Measurements from ENCODE around the gene CABP7. TPM values are rescaled to one million over a fixed set of nuclear protein-coding genes. Genes with fewer than 3 reads are reported as not detected.

CABP7 gene
- total RNA-seq, 2 experiments from 2014 or later = not detected

DNA sequence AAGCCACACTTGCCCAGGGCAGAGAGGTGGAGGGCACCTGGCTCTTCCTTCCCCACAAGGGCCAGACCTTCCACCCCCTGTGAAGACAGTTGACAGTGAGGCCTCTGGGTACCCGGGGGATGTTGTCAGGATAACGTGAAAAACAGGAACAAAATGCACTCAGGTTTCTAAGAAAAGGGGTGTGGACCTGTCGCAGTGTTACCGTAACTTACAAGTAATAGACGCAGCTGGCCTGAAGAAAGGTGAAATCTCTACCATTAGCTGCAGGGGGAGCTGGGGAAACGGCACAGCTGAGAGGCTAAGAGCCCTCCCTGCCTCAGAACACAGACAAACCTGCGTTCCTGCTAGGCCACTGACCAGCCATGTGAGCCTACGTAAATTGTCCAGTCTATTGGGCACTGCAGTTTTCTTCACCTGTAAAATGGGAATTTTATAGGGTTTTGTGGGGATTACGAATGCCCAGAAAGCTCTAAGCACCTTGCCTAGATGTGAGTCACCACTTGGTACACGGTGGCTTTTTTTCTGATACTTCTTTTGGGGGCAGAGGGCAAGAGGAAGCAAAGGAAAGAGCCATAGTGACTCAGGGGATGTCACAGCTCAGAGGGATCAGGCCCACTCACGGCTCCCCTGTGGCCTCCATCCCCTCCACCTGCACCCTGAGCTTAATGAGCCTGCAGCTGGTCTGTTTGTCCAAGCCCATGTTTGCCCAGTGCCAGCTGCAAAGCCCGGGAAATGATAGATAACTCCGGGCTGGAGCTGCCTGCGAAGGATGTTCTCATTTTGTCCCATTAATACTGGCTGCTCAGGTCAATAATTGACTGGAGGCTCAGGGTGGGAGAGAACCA, 18.4 kb upstream of the CABP7 start:
- POLR2A ChIA-PET = no interaction called here
- CTCF ChIA-PET = interaction anchor here (1.2 kb wide), 1 partner anchor 16 kb away, joined by 3 read pairs; no protein-coding TSS in a partner anchor

DNA sequence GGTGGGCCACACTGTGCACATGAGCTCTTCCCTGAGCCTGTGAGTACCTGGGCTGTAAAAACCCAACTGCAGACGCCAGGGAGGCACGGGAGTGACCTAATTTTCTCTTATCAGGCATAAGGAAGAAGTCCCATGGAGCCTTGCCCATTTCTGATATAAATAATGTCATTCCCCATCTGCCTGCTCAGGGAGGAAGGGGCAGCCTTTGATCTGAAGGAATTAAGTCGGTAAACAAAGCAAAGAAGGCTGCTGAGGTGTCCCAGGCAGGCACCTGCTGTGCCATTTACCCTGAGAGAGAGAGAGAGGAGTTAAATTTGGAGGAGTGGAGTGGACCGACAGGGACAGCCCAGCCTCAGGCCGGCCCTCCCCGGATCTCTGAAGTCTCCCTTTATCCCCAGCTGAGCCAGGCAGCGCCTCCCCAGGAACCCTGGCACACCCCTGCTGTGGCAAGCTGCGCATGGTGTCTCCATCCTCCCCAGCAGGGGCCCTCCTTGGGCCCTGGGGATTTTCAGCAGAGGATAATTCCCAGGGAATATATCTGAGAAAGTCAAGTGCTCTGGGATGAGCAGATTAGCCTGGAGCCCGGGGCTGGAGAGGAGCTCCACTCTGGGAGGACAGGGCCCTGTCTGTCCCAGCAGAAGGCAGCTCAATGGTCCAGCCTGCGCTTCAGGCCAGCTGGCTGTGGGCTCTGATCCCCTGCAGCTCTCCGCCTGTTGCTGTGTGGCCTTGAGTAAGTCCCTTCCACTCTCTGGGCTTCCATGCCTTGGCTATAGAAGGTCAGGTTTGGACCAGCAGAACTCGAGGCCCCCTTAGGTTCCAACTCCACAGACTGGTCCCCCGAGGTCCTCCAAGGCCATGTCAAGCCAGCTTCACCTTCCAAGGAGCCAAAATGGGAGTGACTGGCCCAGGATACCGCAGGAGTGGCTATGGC, 17.5 kb upstream of the CABP7 start:
- CTCF ChIA-PET = interaction anchor here (1.2 kb wide), 1 partner anchor 17 kb away, joined by 3 read pairs; no protein-coding TSS in a partner anchor

DNA sequence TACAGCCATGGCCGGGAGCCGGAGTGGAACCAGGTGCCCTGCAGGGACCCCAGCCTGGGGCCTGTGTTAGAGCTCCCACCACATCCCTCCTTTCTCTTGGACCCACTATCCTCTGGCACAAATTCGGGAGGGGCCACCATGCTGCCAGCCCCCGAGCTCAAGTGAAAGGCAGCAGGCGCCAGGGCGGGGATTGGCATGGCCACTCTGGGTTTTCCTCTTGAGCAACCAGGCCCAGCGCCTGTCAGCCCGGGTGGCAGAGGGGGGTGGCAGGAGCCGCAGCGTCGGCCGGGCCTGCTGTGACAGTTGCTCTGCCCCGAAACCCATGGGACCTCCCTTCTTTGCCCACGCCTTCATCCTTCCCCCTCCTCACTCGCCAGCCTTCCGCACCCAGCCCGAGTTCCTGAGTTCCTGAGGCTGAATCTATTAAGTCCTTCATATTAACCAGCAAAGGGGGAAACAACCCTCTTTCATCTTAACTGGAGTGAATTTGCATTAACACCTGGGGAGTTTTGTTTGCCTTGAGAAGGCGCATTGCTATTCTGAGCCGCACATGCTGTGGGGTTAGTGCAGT, 16.8 kb upstream of the CABP7 start:
- POLR2A ChIA-PET = no interaction called here
- CTCF ChIA-PET = interaction anchor here (1.2 kb wide), 1 partner anchor 18 kb away, joined by 3 read pairs; no protein-coding TSS in a partner anchor

More for the DNA sequence above, 17.5 kb upstream of the CABP7 start:
- POLR2A ChIA-PET = no interaction called here

DNA sequence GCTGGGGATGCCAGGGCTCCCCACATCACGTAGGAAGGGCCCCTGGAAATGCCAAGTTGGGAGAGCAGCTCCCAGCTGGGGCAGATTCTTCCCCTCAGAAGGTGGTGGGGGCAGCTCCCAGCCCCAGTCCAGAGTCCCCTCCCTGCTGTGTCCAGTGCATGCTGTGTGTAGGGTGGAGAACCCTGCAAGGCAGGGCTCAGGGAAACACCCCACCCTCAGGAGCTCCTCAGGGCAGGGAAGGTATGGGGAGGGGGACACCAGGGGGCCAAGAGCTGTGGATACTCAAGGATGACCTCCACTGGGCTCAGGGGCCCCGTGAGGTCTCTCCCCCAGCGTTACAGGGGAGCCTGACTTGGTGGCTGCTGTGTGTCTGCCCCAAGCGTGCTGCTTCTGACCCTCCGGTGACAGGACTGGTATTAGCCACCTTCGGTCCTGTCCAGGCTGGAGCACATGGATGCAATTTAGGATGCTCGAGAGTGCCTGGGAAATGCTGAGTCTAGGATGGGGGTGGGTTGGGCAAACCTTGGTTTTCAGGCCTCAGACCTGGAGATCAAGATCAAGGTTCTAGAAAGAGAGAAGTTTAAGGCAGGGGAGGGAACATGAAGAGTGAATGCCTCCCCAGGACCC, 16.1 kb upstream of the CABP7 start:
- CTCF ChIA-PET = no interaction called here
- POLR2A ChIA-PET = no interaction called here

DNA sequence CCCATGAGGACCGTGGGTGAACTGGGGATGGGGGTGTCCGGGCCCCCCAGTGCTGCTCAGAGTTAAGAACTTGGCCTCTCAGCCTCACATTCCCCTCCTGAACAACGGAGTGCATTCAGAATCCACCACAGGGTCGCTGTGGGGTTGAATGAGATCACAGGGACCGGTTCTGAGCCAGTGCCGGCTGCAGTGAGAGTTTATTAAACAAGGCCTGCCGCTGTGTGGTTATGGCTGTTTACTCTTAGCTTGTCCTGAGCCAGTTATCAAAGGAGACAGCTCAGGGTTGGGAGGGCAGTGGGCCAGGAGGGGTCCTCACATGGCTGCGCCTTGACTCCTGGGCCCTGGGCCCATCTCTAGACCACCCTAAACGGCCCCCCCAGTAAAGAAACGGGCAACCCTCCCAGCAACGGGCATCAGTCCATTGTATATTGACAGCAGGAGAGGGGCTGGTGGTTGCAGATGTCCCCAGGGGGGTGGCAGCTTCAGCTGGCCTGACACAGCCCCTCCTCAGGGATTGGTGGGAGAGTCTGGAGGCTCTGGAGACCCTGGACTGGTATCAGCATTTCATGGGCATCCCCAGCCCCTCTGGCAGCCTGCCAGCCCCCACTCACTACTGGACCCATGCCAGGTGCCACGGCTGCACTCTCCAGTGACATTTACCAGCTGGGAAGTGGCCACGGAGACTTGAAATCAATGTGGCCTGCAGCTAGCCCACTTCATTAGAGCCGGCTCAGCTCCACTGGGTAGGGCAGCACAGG, 15.1 kb upstream of the CABP7 start:
- ChIA-PET POLR2A (interaction anchor here (0.6 kb wide), 1 partner anchor 8 kb away, joined by 8 read pairs; no protein-coding TSS in a partner anchor), CTCF (no interaction called here)

DNA sequence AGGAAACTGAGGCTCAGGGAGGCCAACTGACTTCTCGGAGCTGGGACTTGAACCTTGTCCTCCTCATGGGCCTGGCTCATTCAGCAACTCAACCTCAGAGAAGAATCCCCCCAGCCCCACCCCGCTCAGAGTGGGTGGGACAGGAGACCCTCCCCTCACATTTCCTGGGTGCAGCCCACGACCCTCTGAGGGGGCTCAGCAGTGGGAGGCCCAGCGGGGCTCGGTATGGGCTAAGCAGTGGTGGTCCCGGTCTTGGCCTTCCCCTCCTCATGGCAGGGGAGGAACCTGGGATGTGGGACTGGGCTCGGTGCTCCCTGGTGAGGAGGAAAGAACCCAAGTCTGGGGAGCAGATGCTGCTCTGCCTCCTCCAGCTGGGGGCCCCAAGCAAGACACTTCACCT, 14.2 kb upstream of the CABP7 start:
- ChIA-PET CTCF (interaction anchor here (0.6 kb wide), 1 partner anchor 17 kb away, joined by 4 read pairs; no protein-coding TSS in a partner anchor), POLR2A (no interaction called here)

DNA sequence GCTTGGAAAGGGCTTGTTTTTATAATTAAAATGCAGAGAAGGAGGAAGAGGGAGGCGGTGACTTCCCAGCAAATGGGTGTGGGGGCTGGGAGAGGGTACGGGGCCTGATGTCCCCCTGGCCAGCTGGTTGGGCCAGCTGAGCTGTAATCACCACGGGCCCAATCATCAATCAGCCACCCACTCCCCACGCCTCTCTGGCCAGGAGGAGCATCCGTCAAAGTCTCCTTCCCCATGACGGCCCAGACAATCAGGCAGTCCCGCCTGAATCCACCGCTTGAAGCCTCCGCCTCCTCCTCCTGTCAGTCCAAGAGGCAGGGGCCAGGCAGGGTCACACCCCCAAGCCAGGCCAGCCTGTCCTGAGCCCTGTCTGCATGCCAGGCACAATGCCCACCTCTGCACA, 13.3 kb upstream of the CABP7 start:
- CTCF ChIA-PET = no interaction called here

DNA sequence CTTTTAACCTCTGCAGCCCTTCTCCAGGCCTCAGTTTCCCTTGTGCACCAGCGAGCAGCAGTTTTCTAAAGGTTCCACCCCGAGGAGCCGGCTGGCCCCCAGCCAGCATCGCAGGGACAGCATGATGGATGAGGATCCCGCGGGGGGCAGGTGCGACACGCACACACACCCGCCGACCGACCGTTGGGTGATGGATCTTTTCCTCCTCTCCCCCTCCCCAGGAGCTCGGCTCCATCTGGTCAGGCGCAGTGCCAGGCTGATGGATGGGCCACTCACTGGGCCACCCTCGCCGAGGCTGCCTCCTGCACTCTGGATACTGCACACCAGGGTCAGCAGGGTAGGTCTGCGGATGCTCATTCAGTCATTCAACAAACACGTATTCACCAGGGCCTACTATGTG, 12.8 kb upstream of the CABP7 start:
- POLR2A ChIA-PET = no interaction called here
- CTCF ChIA-PET = no interaction called here

More for the DNA sequence above, 13.3 kb upstream of the CABP7 start:
- POLR2A ChIA-PET = no interaction called here

DNA sequence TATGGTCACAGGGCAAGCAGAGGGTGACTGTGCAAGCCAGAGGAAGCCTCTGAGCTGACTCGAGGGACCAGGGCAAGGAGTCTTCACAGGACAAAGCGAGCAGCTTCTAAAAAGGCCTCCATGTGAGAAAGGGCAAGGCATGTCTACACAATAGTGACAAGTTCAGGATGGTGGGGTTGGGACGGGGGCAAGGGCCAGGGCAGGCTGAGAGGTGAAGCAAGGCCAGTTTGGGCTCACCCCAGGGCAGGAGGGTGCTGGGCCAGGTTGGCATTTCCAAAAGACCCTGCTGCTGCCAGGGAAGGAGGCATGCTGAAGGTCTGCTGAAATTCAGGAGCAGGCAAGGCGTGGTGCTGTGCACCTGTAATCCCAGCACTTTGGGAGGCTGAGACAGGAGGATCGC, 12.3 kb upstream of the CABP7 start:
- POLR2A ChIA-PET = no interaction called here
- CTCF ChIA-PET = no interaction called here

DNA sequence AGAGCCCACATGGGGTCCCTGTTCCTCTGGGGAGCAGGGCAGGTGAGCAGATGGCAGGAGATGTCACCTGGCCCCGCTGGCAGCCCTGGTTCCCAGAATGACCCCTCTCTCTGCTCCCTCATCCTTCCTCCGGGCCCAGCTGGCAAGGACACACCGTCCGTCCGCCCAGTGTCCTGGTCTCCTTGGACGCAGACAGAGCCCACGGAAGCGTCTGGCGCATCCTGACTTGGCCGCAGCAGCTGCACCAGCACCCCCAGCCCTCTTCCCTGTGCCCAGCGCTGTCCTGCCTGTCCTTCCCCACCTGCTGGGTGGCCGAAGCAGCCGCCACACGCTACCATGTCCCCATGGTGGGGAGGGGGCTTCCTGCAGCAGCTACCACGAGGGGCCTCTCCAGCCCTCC, 9.6 kb upstream of the CABP7 start:
- POLR2A ChIA-PET = no interaction called here
- CTCF ChIA-PET = no interaction called here

DNA sequence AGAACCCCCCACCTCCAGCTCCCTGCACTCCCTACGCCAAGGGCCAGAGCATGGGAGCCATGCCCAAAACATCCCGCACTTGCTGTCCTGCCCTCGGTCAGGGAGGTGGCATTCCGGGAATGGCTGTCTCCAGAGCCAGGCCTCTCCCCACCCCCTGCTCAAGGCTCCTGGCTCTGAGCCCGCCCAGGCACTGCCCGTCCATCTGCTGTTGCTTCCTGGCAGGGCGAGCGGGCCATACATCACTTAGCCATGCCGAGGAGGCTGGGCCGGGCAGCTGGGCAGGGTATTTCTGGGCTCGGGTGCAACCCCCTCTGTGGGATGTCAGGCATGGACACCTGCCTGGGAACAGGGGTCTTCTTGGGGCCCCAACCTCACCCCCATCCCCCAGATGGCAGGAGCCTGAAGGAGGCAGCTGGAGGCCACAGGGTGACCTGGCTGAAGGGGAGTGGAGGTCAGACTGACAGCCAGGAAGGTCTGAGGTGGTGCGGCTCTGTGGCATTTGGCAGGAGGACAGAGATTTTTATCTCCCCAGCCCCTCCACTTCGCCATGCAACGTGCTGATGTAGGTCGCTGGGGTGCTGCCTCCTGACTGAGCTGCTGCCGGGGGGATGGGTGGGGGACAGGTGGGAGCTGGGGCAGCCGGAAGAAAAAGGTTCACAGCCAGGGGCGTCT, 8.7 kb upstream of the CABP7 start:
- CTCF ChIA-PET = no interaction called here
- POLR2A ChIA-PET = no interaction called here

DNA sequence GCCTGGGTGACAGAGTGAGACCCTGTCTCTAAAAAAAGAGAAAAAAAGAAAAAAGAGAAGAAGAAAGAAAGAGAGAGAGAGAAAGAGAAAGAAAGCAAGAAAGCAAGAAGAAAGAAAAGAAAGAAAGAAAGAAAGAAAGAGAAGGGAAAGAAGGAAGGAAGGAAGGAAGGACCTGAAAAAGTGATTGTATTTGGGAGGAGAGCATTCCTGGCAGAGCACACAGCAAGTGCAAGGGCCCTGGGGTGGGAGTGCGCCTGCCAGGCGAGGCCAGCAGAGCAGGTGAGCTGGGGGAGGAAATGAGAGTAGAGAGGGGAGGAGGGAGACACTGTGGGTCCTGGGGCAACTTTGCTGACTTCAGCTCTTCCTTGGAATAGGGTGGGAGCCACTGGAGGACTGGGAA, 7.7 kb upstream of the CABP7 start:
- CTCF ChIA-PET = no interaction called here
- POLR2A ChIA-PET = interaction anchor here (0.6 kb wide), 1 partner anchor 1985 kb away, joined by 17 read pairs; no protein-coding TSS in a partner anchor

DNA sequence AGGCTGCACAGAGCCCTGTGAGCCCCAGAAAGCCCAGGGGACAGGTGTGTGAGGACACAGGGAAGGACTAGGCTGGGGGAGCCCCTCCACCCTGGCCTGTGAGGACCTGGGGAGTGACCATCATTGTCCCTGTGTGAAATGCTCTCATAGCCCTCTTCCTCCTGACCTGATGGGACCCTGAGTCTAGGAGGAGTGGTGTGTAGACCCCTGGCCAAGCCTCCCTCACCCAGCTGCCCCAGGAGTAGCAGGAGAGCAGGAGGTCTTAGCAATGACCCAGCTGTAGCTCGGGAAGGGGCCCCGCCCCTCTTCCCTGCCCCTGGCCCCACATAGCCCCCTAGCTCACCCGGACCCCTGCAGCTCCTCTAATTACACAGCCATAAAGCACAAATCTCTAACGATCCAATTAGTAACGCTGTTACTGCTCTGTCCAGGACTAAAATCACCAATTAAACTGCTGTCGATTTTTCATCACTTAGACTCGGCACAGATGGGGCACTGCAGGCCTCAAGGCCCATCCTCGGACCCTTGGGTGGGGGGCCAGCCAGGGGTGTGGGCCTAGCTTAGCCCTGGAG, 6.6 kb upstream of the CABP7 start:
- ChIA-PET CTCF (no interaction called here), POLR2A (no interaction called here)

DNA sequence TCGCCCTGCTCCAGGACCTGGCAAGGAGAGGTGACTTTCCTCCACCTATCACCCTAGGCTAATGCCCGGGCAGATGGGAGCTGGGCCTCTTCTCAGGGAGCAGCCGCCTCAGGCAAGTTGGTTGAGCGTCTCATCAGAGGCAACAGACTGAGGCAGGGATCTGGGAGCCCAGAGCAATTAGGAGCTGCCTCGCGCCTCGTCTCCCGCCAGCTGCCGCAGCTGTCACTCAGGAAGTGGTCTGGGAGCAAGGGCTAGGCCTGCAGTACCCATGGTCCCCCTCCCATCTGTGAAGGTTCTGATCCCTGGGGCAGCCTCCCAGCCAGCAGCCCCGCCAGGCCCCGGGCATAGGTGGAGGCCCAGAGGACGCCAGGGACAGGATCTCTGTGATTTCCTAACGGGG, 4.6 kb upstream of the CABP7 start:
- CTCF ChIA-PET = no interaction called here
- POLR2A ChIA-PET = no interaction called here

DNA sequence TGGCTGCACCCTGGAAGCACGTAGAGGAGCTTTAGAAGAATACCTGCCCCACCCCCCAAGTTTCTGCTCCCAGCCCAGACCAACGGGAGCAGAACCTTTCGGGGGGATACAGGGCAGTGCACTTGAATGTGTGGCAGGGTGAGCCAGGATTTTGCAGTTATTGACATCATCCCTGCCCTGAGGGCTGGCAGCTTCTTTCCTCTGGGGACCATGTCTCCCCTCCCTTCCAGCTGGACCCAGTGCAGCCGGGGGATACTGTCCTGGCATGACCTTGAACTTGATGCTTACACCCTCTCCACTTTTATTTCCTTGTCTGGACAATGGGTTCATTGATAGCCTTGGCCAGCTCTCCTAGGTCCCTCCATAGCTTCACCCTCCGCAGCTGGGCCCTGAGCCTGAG, 4.1 kb upstream of the CABP7 start:
- CTCF ChIA-PET = no interaction called here
- POLR2A ChIA-PET = no interaction called here

DNA sequence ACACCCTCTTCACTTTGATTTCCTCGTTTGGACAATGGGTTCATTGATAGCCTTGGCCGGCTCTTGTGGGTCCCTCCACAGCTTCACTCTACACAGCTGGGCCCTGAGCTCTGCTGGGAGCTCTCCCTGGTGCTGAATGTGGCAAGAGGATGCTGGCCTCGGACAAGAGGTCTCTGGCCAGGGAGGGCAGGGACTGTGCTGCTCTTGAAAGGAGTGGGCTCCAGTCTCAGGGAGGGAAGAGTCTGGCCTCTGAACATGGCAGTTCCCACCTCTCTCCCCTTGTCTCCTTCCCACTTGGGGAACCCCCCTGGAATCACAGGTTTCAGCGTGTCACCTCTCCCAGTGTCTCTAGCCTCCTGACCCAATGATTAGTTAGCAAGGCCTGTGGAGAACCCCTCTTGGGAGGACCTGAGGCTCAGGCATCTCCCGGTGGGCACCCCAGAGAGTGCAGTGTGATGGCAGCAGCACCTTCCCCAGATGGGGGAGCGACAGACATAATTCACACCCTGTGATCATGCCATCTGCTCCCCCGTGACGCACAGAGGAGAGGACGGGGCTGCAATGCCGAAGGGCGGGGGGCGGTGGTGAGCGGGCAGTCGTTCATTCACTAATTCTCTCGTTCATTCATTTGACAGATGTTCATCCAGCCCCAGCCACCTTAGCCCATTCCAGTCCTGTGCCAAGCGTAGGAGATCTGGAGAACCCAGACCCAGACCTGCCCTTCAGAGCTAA, 2.8 kb upstream of the CABP7 start:
- POLR2A ChIA-PET = no interaction called here
- CTCF ChIA-PET = interaction anchor here (1.2 kb wide), 1 partner anchor 288 kb away, joined by 3 read pairs; no protein-coding TSS in a partner anchor

DNA sequence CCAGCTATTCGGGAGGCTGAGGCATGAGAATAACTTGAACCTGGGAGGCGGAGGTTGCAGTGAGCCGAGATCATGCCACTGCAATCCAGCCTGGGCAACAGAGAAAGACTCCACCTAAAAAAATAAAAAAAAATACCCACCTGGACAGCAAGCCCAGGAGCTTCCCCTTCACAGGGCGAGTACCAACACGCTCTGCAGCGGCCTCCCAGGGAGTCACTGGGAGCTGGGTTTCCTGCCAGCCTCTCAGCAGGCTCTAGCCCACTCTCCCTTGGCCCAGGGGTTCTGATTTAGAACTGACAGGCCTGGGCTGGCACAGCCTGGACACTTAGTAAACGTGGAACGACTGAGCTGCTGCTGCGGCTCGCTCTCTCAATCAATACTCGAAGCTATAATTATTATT, 2.0 kb upstream of the CABP7 start:
- ChIA-PET CTCF (interaction anchor here (1.2 kb wide), 1 partner anchor 287 kb away, joined by 3 read pairs; no protein-coding TSS in a partner anchor), POLR2A (no interaction called here)
